HEK293 (cell line): ENCODE measurements around the gene SLC16A10.

ENCODE experiments used
- BCL11B ChIP-seq: fragments of 450-650 bp; formaldehyde crosslinking; IDR thresholded peaks from 2 replicates; pipeline ENCODE4 v1.5.1; 2016; ENCODE audit warnings: low read depth, missing biosample characterization, missing genetic modification characterization
- GLIS1 ChIP-seq: fragments of 450-650 bp; formaldehyde crosslinking; IDR thresholded peaks from 2 replicates; pipeline ENCODE4 v1.5.1; 2016; ENCODE audit warnings: missing biosample characterization, missing genetic modification characterization
- HOXA7 ChIP-seq: sonication (generic); formaldehyde crosslinking; IDR thresholded peaks from 2 replicates; pipeline ENCODE4 v1.8.1; 2022; ENCODE audit warnings: missing genetic modification reagents, borderline replicate concordance
- HOXC10 ChIP-seq: sonication (generic); formaldehyde crosslinking; IDR thresholded peaks from 2 replicates; pipeline ENCODE4 v1.8.1; 2023; ENCODE audit warnings: mild to moderate bottlenecking, missing genetic modification reagents
- KLF16 ChIP-seq: fragments of 450-650 bp; formaldehyde crosslinking; IDR thresholded peaks from 2 replicates; pipeline ENCODE4 v1.5.1; 2017; ENCODE audit warnings: missing biosample characterization, missing genetic modification characterization
- SCRT2 ChIP-seq: fragments of 450-650 bp; formaldehyde crosslinking; IDR thresholded peaks from 2 replicates; pipeline ENCODE4 v1.5.1; 2016; ENCODE audit warnings: missing biosample characterization, missing genetic modification characterization
- SP2 ChIP-seq: fragments of 450-650 bp; formaldehyde crosslinking; IDR thresholded peaks from 2 replicates; pipeline ENCODE4 v1.5.1; 2016; ENCODE audit warnings: missing biosample characterization, missing genetic modification characterization
- ZBTB17 ChIP-seq: fragments of 450-650 bp; formaldehyde crosslinking; IDR thresholded peaks from 2 replicates; pipeline ENCODE4 v1.5.1; 2016; ENCODE audit warnings: missing biosample characterization, missing genetic modification characterization
- ZBTB20 ChIP-seq: fragments of 450-650 bp; formaldehyde crosslinking; IDR thresholded peaks from 2 replicates; pipeline ENCODE4 v1.5.1; 2016; ENCODE audit warnings: missing biosample characterization, missing genetic modification characterization
- ZBTB7A ChIP-seq: fragments of 450-650 bp; formaldehyde crosslinking; IDR thresholded peaks from 2 replicates; pipeline ENCODE4 v1.5.1; 2016; ENCODE audit warnings: low read depth, missing biosample characterization, missing genetic modification characterization
- ZFHX2 ChIP-seq: fragments of 450-650 bp; formaldehyde crosslinking; conservative IDR thresholded peaks from 2 replicates; pipeline ENCODE4 v1.5.1; 2016; ENCODE audit warnings: missing biosample characterization, missing genetic modification characterization
- ZNF140 ChIP-seq: fragments of 450-650 bp; formaldehyde crosslinking; IDR thresholded peaks from 2 replicates; pipeline ENCODE4 v1.5.1; 2016; ENCODE audit warnings: missing biosample characterization, missing genetic modification characterization
- ZNF157 ChIP-seq: fragments of 450-650 bp; formaldehyde crosslinking; IDR thresholded peaks from 2 replicates; pipeline ENCODE4 v1.5.1; 2016; ENCODE audit warnings: missing biosample characterization, missing genetic modification characterization
- ZNF19 ChIP-seq: fragments of 450-650 bp; formaldehyde crosslinking; IDR thresholded peaks from 2 replicates; pipeline ENCODE4; 2016; ENCODE audit warnings: missing biosample characterization, missing genetic modification characterization, low read depth
- ZNF2 ChIP-seq: fragments of 450-650 bp; formaldehyde crosslinking; IDR thresholded peaks from 2 replicates; pipeline ENCODE4 v1.5.1; 2016; ENCODE audit warnings: missing biosample characterization, missing genetic modification characterization
- ZNF211 ChIP-seq: fragments of 450-650 bp; formaldehyde crosslinking; IDR thresholded peaks from 2 replicates; pipeline ENCODE4 v1.5.1; 2016; ENCODE audit warnings: low read depth, missing biosample characterization, missing genetic modification characterization
- ZNF23 ChIP-seq: fragments of 450-650 bp; formaldehyde crosslinking; IDR thresholded peaks from 2 replicates; pipeline ENCODE4 v1.5.1; 2016; ENCODE audit warnings: missing biosample characterization, missing genetic modification characterization, borderline replicate concordance
- ZNF24 ChIP-seq: fragments of 450-650 bp; formaldehyde crosslinking; IDR thresholded peaks from 2 replicates; pipeline ENCODE4 v1.5.1; 2016; ENCODE audit warnings: missing biosample characterization, missing genetic modification characterization
- ZNF248 ChIP-seq: fragments of 450-650 bp; formaldehyde crosslinking; IDR thresholded peaks from 2 replicates; pipeline ENCODE4 v1.5.1; 2017; ENCODE audit warnings: missing biosample characterization, missing genetic modification characterization
- ZNF274 ChIP-seq, 2 experiments: fragments of 200-500 bp in 1 of 2; fragments of 450-650 bp in 1 of 2; sonication (Bioruptor generic) in 1 of 2; formaldehyde crosslinking in 1 of 2; IDR thresholded peaks; 2 replicates each; pipeline versions ENCODE4 v1.5.1 to v1.6.1; 2014 to 2016; ENCODE audit warnings: borderline replicate concordance in 1 of 2, inconsistent platforms in 1 of 2, low read length in 1 of 2, missing biosample characterization in 1 of 2, missing genetic modification characterization in 1 of 2
- ZNF280D ChIP-seq: fragments of 450-650 bp; formaldehyde crosslinking; IDR thresholded peaks from 2 replicates; pipeline ENCODE4 v1.5.1; 2016; ENCODE audit warnings: missing biosample characterization, missing genetic modification characterization
- ZNF366 ChIP-seq: fragments of 450-650 bp; formaldehyde crosslinking; conservative IDR thresholded peaks from 2 replicates; pipeline ENCODE4 v1.5.1; 2016; ENCODE audit warnings: missing biosample characterization, missing genetic modification characterization
- ZNF394 ChIP-seq: fragments of 450-650 bp; formaldehyde crosslinking; IDR thresholded peaks from 2 replicates; pipeline ENCODE4 v1.5.1; 2016; ENCODE audit warnings: missing biosample characterization, missing genetic modification characterization, mild to moderate bottlenecking, moderate library complexity, borderline replicate concordance
- ZNF416 ChIP-seq: fragments of 450-650 bp; formaldehyde crosslinking; IDR thresholded peaks from 2 replicates; pipeline ENCODE4 v1.5.1; 2016; ENCODE audit warnings: missing biosample characterization, missing genetic modification characterization
- ZNF548 ChIP-seq: fragments of 450-650 bp; formaldehyde crosslinking; IDR thresholded peaks from 2 replicates; pipeline ENCODE4 v1.5.1; 2016; ENCODE audit warnings: missing biosample characterization, missing genetic modification characterization
- ZNF600 ChIP-seq: fragments of 450-650 bp; formaldehyde crosslinking; IDR thresholded peaks from 2 replicates; pipeline ENCODE4 v1.5.1; 2016; ENCODE audit warnings: missing biosample characterization, missing genetic modification characterization
- ZNF654 ChIP-seq: fragments of 450-650 bp; formaldehyde crosslinking; IDR thresholded peaks from 2 replicates; pipeline ENCODE4 v1.5.1; 2016; ENCODE audit warnings: low read depth, missing biosample characterization, missing genetic modification characterization
- ZNF692 ChIP-seq: fragments of 450-650 bp; formaldehyde crosslinking; IDR thresholded peaks from 2 replicates; pipeline ENCODE4 v1.5.1; 2016; ENCODE audit warnings: missing biosample characterization, missing genetic modification characterization
- ZNF830 ChIP-seq: fragments of 450-650 bp; IDR thresholded peaks from 2 replicates; pipeline ENCODE4 v1.5.0; 2018; ENCODE audit warnings: missing biosample characterization, missing genetic modification characterization, low read depth, mild to moderate bottlenecking, moderate library complexity
- ZSCAN18 ChIP-seq: fragments of 450-650 bp; formaldehyde crosslinking; IDR thresholded peaks from 2 replicates; pipeline ENCODE4 v1.5.1; 2016; ENCODE audit warnings: missing biosample characterization, missing genetic modification characterization
- ZXDB ChIP-seq: fragments of 450-650 bp; formaldehyde crosslinking; IDR thresholded peaks from 2 replicates; pipeline ENCODE4 v1.5.1; 2016; ENCODE audit warnings: missing biosample characterization, missing genetic modification characterization
- TF ChIP-seq, protein P1 (sequence below): fragments of 450-650 bp; formaldehyde crosslinking; optimal IDR thresholded peaks from 2 replicates; pipeline ENCODE3; 2016; ENCODE audit warnings: missing biosample characterization, mild to moderate bottlenecking, missing genetic modification characterization

SLC16A10 gene

GRCh38 chr6:111087871-111088667, 766 bp downstream of the SLC16A10 start (continued):
- TF ChIP-seq ZNF366 (tag by site-specific recombination) = no peak
- TF ChIP-seq SCRT2 = no peak
- no peak for TF ChIP-seq ZNF548 (tag by site-specific recombination)
- TF ChIP-seq ZNF19 (tag by site-specific recombination) = no peak
- TF ChIP-seq ZNF2 (tag by site-specific recombination) = peak; percentile 56; the same call in 1 of the 2 replicates
- TF ChIP-seq ZNF830 = no peak
- 0 out of 2 replicates have a peak, but pooled peaks have one; percentile 26 for TF ChIP-seq ZXDB (tag by site-specific recombination)
- TF ChIP-seq ZBTB7A (tag by site-specific recombination) = no peak
- no peak; the same call in 1 of the 2 replicates for TF ChIP-seq ZNF394 (tag by site-specific recombination)
- TF ChIP-seq HOXA7 (CRISPR knock-in tag) = no peak
- TF ChIP-seq ZSCAN18 (tag by site-specific recombination) = no peak
- no peak for TF ChIP-seq ZNF274 (IDR thresholded peaks at IDR 0.05; ENCODE audit: low read length)
- no peak for TF ChIP-seq ZNF274 (tag by site-specific recombination; IDR thresholded peaks at IDR 0.05; ENCODE audit: borderline replicate concordance)
- TF ChIP-seq ZNF654 (tag by site-specific recombination) = no peak
- no peak for TF ChIP-seq ZNF280D (tag by site-specific recombination)
- peak; percentile 86 for TF ChIP-seq ZBTB20 (tag by site-specific recombination)
- TF ChIP-seq ZNF248 (tag by site-specific recombination) = no peak
- TF ChIP-seq ZFHX2 (tag by site-specific recombination) = no peak
- TF ChIP-seq, protein P1, sequence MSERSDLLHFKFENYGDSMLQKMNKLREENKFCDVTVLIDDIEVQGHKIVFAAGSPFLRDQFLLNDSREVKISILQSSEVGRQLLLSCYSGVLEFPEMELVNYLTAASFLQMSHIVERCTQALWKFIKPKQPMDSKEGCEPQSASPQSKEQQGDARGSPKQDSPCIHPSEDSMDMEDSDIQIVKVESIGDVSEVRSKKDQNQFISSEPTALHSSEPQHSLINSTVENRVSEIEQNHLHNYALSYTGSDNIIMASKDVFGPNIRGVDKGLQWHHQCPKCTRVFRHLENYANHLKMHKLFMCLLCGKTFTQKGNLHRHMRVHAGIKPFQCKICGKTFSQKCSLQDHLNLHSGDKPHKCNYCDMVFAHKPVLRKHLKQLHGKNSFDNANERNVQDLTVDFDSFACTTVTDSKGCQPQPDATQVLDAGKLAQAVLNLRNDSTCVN (tag by site-specific recombination) = peak; percentile 32
- peak; percentile 18; the same call in 1 of the 2 replicates for TF ChIP-seq KLF16
- TF ChIP-seq ZBTB17 (tag by site-specific recombination) = 0 out of 2 replicates have a peak, but pooled peaks have one; percentile 40
- no peak for TF ChIP-seq ZNF157 (tag by site-specific recombination)
- TF ChIP-seq GLIS1 (tag by site-specific recombination) = 0 out of 2 replicates have a peak, but pooled peaks have one; percentile 23
- no peak for TF ChIP-seq ZNF416
- TF ChIP-seq ZNF140 (tag by site-specific recombination) = no peak
- peak; percentile 76; the same call in 1 of the 2 replicates for TF ChIP-seq ZNF600 (tag by site-specific recombination)
- no peak for TF ChIP-seq ZNF24 (tag by site-specific recombination)
- TF ChIP-seq SP2 (tag by site-specific recombination) = no peak
- TF ChIP-seq ZNF211 (tag by site-specific recombination) = no peak
- TF ChIP-seq BCL11B (tag by site-specific recombination) = no peak
- TF ChIP-seq HOXC10 (CRISPR knock-in tag) = no peak
- TF ChIP-seq ZNF23 (tag by site-specific recombination) = no peak
- TF ChIP-seq ZNF692 (tag by site-specific recombination) = peak; percentile 55; the same call in 1 of the 2 replicates
